NCI-H748 treated with DMSO at 0.1 percent for 48 hours (cell line): Measurements from ENCODE around the gene MRPS15.

Experiments
- DNase-seq: peaks from one replicate; lab custom pipeline; 2025; lab: John Stamatoyannopoulos, UW

MRPS15 gene

GRCh38 chr1:36419569-36419968, 44.6 kb downstream of the MRPS15 start:
- DNase-seq, result no peak

GRCh38 chr1:36419140-36419539, 45.0 kb downstream of the MRPS15 start:
- DNase-seq, result no peak

GRCh38 chr1:36417931-36418330, 46.3 kb downstream of the MRPS15 start:
- no peak for DNase-seq

GRCh38 chr1:36415661-36416326, 48.4 kb downstream of the MRPS15 start:
- no peak for DNase-seq

- no peak for DNase-seq
These were observed 49.8 kb downstream of the MRPS15 start for GRCh38 chr1:36414384-36414783.

- peak; percentile 3 for DNase-seq
These were observed 52.2 kb downstream of the MRPS15 start for GRCh38 chr1:36411674-36412648.

GRCh38 chr1:36408479-36408878, 55.7 kb downstream of the MRPS15 start:
- DNase-seq, result no peak

GRCh38 chr1:36406440-36406839, 57.7 kb downstream of the MRPS15 start:
- no peak for DNase-seq
